A549 (cell line): Measurements from ENCODE around the gene C2CD2. TPM values are rescaled to one million over a fixed set of nuclear protein-coding genes. Genes with fewer than 3 reads are reported as not detected.

Experiments used
- ATAC-seq, 2 experiments: fragments of 200-7000 bp in 1 of 2; fragments of >200 bp in 1 of 2; cut with Nextera tagmentation in 1 of 2; cut with Tn5 transposase in 1 of 2; 3 replicates each; pipeline versions ENCODE4 v1.8.0 to v1.9.1; 2018 to 2020; ENCODE audit warnings: mild to moderate bottlenecking in 1 of 2, moderate library complexity in 1 of 2
- CTCF ChIA-PET: fragments of 300-600 bp; sonication (Branson Sonifier 250); formaldehyde crosslinking; extraction: SDS; loops from one replicate; lab custom pipeline; 2021; ENCODE audit warnings: antibody characterized with exemption, inconsistent platforms; lab: Yijun Ruan, JAX
- POLR2A ChIA-PET: fragments of 350-600 bp; formaldehyde crosslinking; extraction: SDS; loops from one replicate; lab custom pipeline; 2021; ENCODE audit warnings: antibody characterized with exemption, inconsistent platforms; lab: Yijun Ruan, JAX
- DNase-seq, 2 experiments: peaks; one replicate each; pipeline versions ENCODE4 v3.0.0 to v3.0.0-alpha.2; 2011 to 2016; ENCODE audit warnings: low read depth in 1 of 2, low spot score in 1 of 2
- FAIRE-seq: peaks from 2 replicates; lab custom pipeline; 2011; peaks lifted over from hg19 to GRCh38; lab: Jason Lieb, UNC
- H3K27ac ChIP-seq, 2 experiments: fragments of >200 bp; sonication (Bioruptor Twin); formaldehyde crosslinking; 3 replicates each; pipeline ENCODE4 v1.5.1; 2016 to 2017
- H3K4me1 ChIP-seq: fragments of >200 bp; sonication (Bioruptor Twin); formaldehyde crosslinking; 3 replicates; pipeline ENCODE4 v1.6.1; 2016
- H3K4me2 ChIP-seq: fragments of >200 bp; sonication (Bioruptor Twin); formaldehyde crosslinking; 3 replicates; pipeline ENCODE4 v1.6.1; 2016
- H3K4me3 ChIP-seq: fragments of >200 bp; sonication (Bioruptor Twin); formaldehyde crosslinking; 3 replicates; pipeline ENCODE4 v1.5.1; 2016
- H3K9me3 ChIP-seq: fragments of >200 bp; sonication (Bioruptor Twin); formaldehyde crosslinking; 3 replicates; pipeline ENCODE4 v1.6.1; 2016
- ATOH8 ChIP-seq: fragments of 250-450 bp; sonication (Bioruptor Pico); IDR thresholded peaks from 2 replicates; pipeline ENCODE4 v1.5.0; 2020; ENCODE audit warnings: low read depth, mild to moderate bottlenecking, moderate library complexity
- CEBPB ChIP-seq, 2 experiments: fragments of >200 bp in 1 of 2; sonication (Bioruptor Twin) in 1 of 2; formaldehyde crosslinking in 1 of 2; IDR thresholded peaks; 2 replicates each; pipeline ENCODE4 v1.6.1; 2012 to 2016
- CHD4 ChIP-seq: fragments of 200-600 bp; sonication (generic); IDR thresholded peaks from 2 replicates; pipeline ENCODE4 v1.6.1; 2016; ENCODE audit warnings: antibody characterized with exemption, mild to moderate bottlenecking, borderline replicate concordance
- CTCF ChIP-seq: fragments of >200 bp; sonication (Bioruptor Twin); formaldehyde crosslinking; IDR thresholded peaks from 3 replicates; pipeline ENCODE4 v1.5.1; 2016
- EHMT2 ChIP-seq: fragments of 200-600 bp; sonication (generic); IDR thresholded peaks from 2 replicates; pipeline ENCODE4 v1.6.1; 2016; ENCODE audit warnings: antibody characterized with exemption, low read depth, mild to moderate bottlenecking, moderate library complexity
- EP300 ChIP-seq, 2 experiments: fragments of >200 bp; sonication (Bioruptor Twin); formaldehyde crosslinking; IDR thresholded peaks; 2 replicates in 1 of 2; 3 replicates in 1 of 2; pipeline ENCODE4 v1.6.1; 2016 to 2017
- ESRRA ChIP-seq: fragments of 150-350 bp; IDR thresholded peaks from 2 replicates; pipeline ENCODE4 v1.6.1; 2014; ENCODE audit warnings: mild to moderate bottlenecking, low read length, borderline replicate concordance
- FOSB ChIP-seq: fragments of 250-450 bp; sonication (Bioruptor Pico); IDR thresholded peaks from 2 replicates; pipeline ENCODE4 v1.5.0; 2020; ENCODE audit warnings: mild to moderate bottlenecking, moderate library complexity
- FOSL2 ChIP-seq, 2 experiments: fragments of 450-650 bp in 1 of 2; fragments of >200 bp in 1 of 2; sonication (Bioruptor Twin) in 1 of 2; formaldehyde crosslinking; IDR thresholded peaks; 2 replicates each; pipeline versions ENCODE4 v1.5.0 to v1.6.1; 2016 to 2020; ENCODE audit warnings: mild to moderate bottlenecking in 1 of 2, moderate library complexity in 1 of 2
- FOXS1 ChIP-seq: fragments of 250-450 bp; sonication (Bioruptor Pico); IDR thresholded peaks from 2 replicates; pipeline ENCODE4 v1.5.0; 2020; ENCODE audit warnings: mild to moderate bottlenecking, moderate library complexity
- HDAC2 ChIP-seq: fragments of 200-600 bp; sonication (generic); IDR thresholded peaks from 2 replicates; pipeline ENCODE4 v1.6.1; 2016
- HEYL ChIP-seq: fragments of 250-450 bp; sonication (Bioruptor Pico); IDR thresholded peaks from 2 replicates; pipeline ENCODE4 v1.8.0; 2021; ENCODE audit warnings: mild to moderate bottlenecking, moderate library complexity
- HOXB13 ChIP-seq: fragments of 250-450 bp; sonication (Bioruptor Pico); IDR thresholded peaks from 2 replicates; pipeline ENCODE4 v1.5.0; 2020; ENCODE audit warnings: low read depth, mild to moderate bottlenecking, moderate library complexity
- HOXB5 ChIP-seq: fragments of 250-450 bp; sonication (Bioruptor Pico); IDR thresholded peaks from 2 replicates; pipeline ENCODE4 v1.5.0; 2020; ENCODE audit warnings: mild to moderate bottlenecking, moderate library complexity
- KDM5A ChIP-seq: fragments of 200-600 bp; sonication (generic); IDR thresholded peaks from 2 replicates; pipeline ENCODE4 v1.6.1; 2016; ENCODE audit warnings: antibody characterized with exemption, mild to moderate bottlenecking
- MAFK ChIP-seq: fragments of 450-650 bp; IDR thresholded peaks from 2 replicates; pipeline ENCODE4 v1.6.1; 2014; ENCODE audit not compliant: partially characterized antibody
- MAZ ChIP-seq: fragments of 150-350 bp; IDR thresholded peaks from 2 replicates; pipeline ENCODE4 v1.6.1; 2014; ENCODE audit warnings: antibody characterized with exemption, low read depth, low read length, borderline replicate concordance
- MYC ChIP-seq: IDR thresholded peaks from 2 replicates; pipeline ENCODE4 v1.6.1; 2012; ENCODE audit warnings: mild to moderate bottlenecking, inconsistent platforms, low read length, improper control_type of control experiment, borderline replicate concordance
- NFE2L2 ChIP-seq: fragments of 150-350 bp; conservative IDR thresholded peaks from 2 replicates; pipeline ENCODE4 v1.6.1; 2014; ENCODE audit warnings: low read length
- NR3C1 ChIP-seq: fragments of >200 bp; sonication (Bioruptor Twin); formaldehyde crosslinking; IDR thresholded peaks from 3 replicates; pipeline ENCODE4 v1.6.1; 2017
- PHF8 ChIP-seq: fragments of 200-600 bp; sonication (generic); IDR thresholded peaks from 2 replicates; pipeline ENCODE4 v1.6.1; 2016; ENCODE audit warnings: low read depth, mild to moderate bottlenecking, antibody characterized with exemption, moderate library complexity, borderline replicate concordance
- POLR2AphosphoS2 ChIP-seq: conservative IDR thresholded peaks from 2 replicates; pipeline ENCODE4 v1.6.1; 2012; ENCODE audit warnings: low read length, improper control_type of control experiment, inconsistent platforms
- RAD21 ChIP-seq, 2 experiments: fragments of >200 bp in 1 of 2; sonication (Bioruptor Twin) in 1 of 2; formaldehyde crosslinking in 1 of 2; IDR thresholded peaks in 1 of 2; conservative IDR thresholded peaks in 1 of 2; 2 replicates in 1 of 2; 3 replicates in 1 of 2; pipeline ENCODE4 v1.6.1; 2012 to 2018; ENCODE audit warnings: inconsistent platforms in 1 of 2
- RARB ChIP-seq: fragments of 250-450 bp; sonication (Bioruptor Pico); IDR thresholded peaks from 2 replicates; pipeline ENCODE4 v1.8.0; 2021; ENCODE audit warnings: mild to moderate bottlenecking, moderate library complexity
- RFX5 ChIP-seq: fragments of 450-650 bp; IDR thresholded peaks from 2 replicates; pipeline ENCODE4 v1.7.1; 2014; ENCODE audit warnings: antibody characterized with exemption, mild to moderate bottlenecking, moderate library complexity
- SMC3 ChIP-seq: fragments of >200 bp; sonication (Bioruptor Twin); formaldehyde crosslinking; IDR thresholded peaks from 3 replicates; pipeline ENCODE4 v1.6.1; 2018; ENCODE audit warnings: inconsistent platforms
- ZNF302 ChIP-seq: fragments of 250-450 bp; sonication (Bioruptor Pico); IDR thresholded peaks from 2 replicates; pipeline ENCODE4 v1.9.0; 2021; ENCODE audit warnings: inconsistent platforms, mild to moderate bottlenecking, moderate library complexity
- WGBS: methylation state at CpG from one replicate; pipeline ENCODE4 v1.1.6; 2017; ENCODE audit errors: missing lambda C conversion rate; 5-methylcytosine and 5-hydroxymethylcytosine counted together
- polyA plus RNA-seq, 4 experiments: library from polyadenylated mRNA; depleted of rRNA in 3 of 4; stranded (reverse); fragments of >200 nt; fragmentation: RNase III in 1 of 4; extraction: RNeasy Plus Mini Kit Qiagen cat#74134 plus additional on column Dnase treatment in 1 of 4; gene quantifications; 2 replicates in 3 of 4; 3 replicates in 1 of 4; pipeline ENCODE4 v1.2.3, GENCODE V29; 2011 to 2017
- TF ChIP-seq, protein P1 (sequence below): fragments of 450-650 bp; IDR thresholded peaks from 2 replicates; pipeline ENCODE4 v1.6.1; 2014; ENCODE audit warnings: antibody characterized with exemption
- TF ChIP-seq, protein P2 (sequence below): IDR thresholded peaks from 2 replicates; pipeline ENCODE4 v1.6.1; 2012
- TF ChIP-seq, protein P3 (sequence below): fragments of 250-450 bp; sonication (Bioruptor Pico); IDR thresholded peaks from 2 replicates; pipeline ENCODE4 v1.5.0; 2021; ENCODE audit warnings: mild to moderate bottlenecking, moderate library complexity, borderline replicate concordance

Gene C2CD2
- polyA plus RNA-seq, 2 of the 4 experiments (the other 2 are of a cell fraction) = 7.0 to 13.5 TPM

DNA sequence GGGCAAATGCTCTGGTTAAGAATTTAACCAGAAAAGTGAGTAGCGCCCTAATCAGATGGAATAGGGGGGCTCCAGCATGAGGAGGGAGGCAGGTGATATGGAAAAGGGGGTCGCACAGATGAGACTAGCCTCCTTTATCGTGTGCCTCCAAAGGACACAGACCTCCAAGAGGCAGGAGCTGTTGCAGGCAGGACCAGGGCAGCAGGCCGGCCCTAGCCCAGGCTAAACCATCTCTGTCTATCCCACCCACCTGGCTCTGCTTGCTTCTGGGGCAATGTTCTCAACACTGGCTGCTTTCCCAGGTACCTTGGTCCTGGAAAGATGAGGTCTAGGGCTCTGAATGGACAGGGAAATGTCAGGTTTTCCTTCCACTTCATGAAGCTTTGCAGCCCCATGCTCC, 36.3 kb downstream of the C2CD2 start:
- Histone ChIP-seq H3K4me1 (no peaks in the 10 kb centered on the region), H3K4me2 (no peak overlapping the region), H3K27ac (no peak overlapping the region), H3K4me3 (no peak overlapping the region), H3K9me3 (no peaks in the 10 kb centered on the region)
- POLR2A ChIA-PET = no interaction called here
- TF ChIP-seq RFX5 (no peak), CEBPB (IDR thresholded peaks at IDR 0.05) (no peak), HOXB5 (CRISPR knock-in tag) (no peak), MYC (no peak), HEYL (CRISPR knock-in tag) (no peak), HOXB13 (no peak), FOSB (CRISPR knock-in tag) (no peak), ATOH8 (CRISPR knock-in tag) (no peak), KDM5A (no peak), HDAC2 (no peak), EP300 (IDR thresholded peaks at IDR 0.05) (no peak), CTCF (no peak), ZNF302 (no peak), POLR2AphosphoS2 (no peak), FOSL2 (IDR thresholded peaks at IDR 0.05) (no peak), FOSL2 (CRISPR knock-in tag; IDR thresholded peaks at IDR 0.05) (no peak)
- TF ChIP-seq, protein P1, sequence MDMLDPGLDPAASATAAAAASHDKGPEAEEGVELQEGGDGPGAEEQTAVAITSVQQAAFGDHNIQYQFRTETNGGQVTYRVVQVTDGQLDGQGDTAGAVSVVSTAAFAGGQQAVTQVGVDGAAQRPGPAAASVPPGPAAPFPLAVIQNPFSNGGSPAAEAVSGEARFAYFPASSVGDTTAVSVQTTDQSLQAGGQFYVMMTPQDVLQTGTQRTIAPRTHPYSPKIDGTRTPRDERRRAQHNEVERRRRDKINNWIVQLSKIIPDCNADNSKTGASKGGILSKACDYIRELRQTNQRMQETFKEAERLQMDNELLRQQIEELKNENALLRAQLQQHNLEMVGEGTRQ = no peak
- TF ChIP-seq, protein P2, sequence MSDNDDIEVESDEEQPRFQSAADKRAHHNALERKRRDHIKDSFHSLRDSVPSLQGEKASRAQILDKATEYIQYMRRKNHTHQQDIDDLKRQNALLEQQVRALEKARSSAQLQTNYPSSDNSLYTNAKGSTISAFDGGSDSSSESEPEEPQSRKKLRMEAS = no peak
- TF ChIP-seq, protein P3, sequence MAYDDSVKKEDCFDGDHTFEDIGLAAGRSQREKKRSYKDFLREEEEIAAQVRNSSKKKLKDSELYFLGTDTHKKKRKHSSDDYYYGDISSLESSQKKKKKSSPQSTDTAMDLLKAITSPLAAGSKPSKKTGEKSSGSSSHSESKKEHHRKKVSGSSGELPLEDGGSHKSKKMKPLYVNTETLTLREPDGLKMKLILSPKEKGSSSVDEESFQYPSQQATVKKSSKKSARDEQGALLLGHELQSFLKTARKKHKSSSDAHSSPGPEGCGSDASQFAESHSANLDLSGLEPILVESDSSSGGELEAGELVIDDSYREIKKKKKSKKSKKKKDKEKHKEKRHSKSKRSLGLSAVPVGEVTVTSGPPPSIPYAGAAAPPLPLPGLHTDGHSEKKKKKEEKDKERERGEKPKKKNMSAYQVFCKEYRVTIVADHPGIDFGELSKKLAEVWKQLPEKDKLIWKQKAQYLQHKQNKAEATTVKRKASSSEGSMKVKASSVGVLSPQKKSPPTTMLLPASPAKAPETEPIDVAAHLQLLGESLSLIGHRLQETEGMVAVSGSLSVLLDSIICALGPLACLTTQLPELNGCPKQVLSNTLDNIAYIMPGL (CRISPR knock-in tag) = no peak
- 88% methylated on average over 3 of the region's 4 CpGs for WGBS
- DNase-seq (no peak), ATAC-seq (no peak), FAIRE-seq (no peak)
- CTCF ChIA-PET = no interaction called here

- Histone ChIP-seq H3K9me3 (no peaks in the 10 kb centered on the region), H3K4me1 (no peaks in the 10 kb centered on the region), H3K4me3 (no peak overlapping the region), H3K4me2 (no peak overlapping the region), H3K27ac (no peak overlapping the region)
- 84% methylated on average over 3 of the region's 3 CpGs for WGBS
- POLR2A ChIA-PET = no interaction called here
- DNase-seq (no peak), ATAC-seq (no peak), FAIRE-seq (no peak)
- CTCF ChIA-PET = no interaction called here
- TF ChIP-seq, protein P3 (CRISPR knock-in tag) = no peak
- TF ChIP-seq PHF8 (no peak), MAFK (no peak), MAZ (no peak), EHMT2 (no peak), FOXS1 (CRISPR knock-in tag) (no peak), RAD21 (conservative IDR thresholded peaks at IDR 0.05 in 1 of 2, IDR thresholded peaks at IDR 0.05 in 1 of 2) (no peak), NFE2L2 (no peak), CHD4 (no peak), ATOH8 (CRISPR knock-in tag) (no peak), SMC3 (no peak), RARB (CRISPR knock-in tag) (no peak), EP300 (IDR thresholded peaks at IDR 0.05) (no peak), NR3C1 (no peak), ESRRA (no peak), MYC (no peak)
Measured at GRCh38 chr21:41916888-41917433, 36.9 kb downstream of the C2CD2 start.
